ENCODE data around the gene BRD1. TPM values are rescaled to one million over a fixed set of nuclear protein-coding genes. Genes with fewer than 3 reads are reported as not detected.

Gene BRD1
- total RNA-seq, 2 donors from 2014 or later, result 32.7 to 37.7 TPM

DNA sequence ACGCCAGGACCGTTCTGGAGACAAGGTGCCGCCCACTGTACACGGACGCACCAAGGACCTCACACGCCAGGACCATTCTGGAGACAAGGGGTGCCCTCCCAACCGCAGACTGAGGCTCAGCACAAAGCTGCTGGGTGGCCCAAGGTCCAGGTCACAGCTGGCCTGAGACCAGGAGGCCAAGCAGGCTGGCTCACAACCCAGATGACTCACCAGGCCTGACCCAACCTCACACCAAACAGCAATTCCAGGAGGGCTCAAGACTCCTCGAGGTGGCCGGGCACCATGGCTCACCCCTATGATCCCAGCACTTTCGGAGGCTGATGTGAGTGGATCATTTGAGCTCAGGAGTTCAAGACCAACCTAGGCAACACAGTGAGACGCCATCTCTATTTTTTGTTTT is 14.8 kb downstream of the BRD1 start:
- H3K36me3 ChIP-seq, result no peaks in the 10 kb centered on the region
- intact Hi-C loops (cut with DNase I), result no loop called here
- no peak overlapping the region for H3K27ac ChIP-seq
- no peak overlapping the region for H3K4me3 ChIP-seq
- no peaks in the 10 kb centered on the region for H3K9me3 ChIP-seq
- H3K4me1 ChIP-seq, result no peaks in the 10 kb centered on the region
- TF ChIP-seq, protein P1, sequence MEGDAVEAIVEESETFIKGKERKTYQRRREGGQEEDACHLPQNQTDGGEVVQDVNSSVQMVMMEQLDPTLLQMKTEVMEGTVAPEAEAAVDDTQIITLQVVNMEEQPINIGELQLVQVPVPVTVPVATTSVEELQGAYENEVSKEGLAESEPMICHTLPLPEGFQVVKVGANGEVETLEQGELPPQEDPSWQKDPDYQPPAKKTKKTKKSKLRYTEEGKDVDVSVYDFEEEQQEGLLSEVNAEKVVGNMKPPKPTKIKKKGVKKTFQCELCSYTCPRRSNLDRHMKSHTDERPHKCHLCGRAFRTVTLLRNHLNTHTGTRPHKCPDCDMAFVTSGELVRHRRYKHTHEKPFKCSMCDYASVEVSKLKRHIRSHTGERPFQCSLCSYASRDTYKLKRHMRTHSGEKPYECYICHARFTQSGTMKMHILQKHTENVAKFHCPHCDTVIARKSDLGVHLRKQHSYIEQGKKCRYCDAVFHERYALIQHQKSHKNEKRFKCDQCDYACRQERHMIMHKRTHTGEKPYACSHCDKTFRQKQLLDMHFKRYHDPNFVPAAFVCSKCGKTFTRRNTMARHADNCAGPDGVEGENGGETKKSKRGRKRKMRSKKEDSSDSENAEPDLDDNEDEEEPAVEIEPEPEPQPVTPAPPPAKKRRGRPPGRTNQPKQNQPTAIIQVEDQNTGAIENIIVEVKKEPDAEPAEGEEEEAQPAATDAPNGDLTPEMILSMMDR (IDR thresholded peaks at IDR 0.05), result no peak
- no peaks in the 10 kb centered on the region for H3K27me3 ChIP-seq
- no peak overlapping the region for H3K9ac ChIP-seq (ENCODE audit: low read depth in 2 of 2, low read length in 2 of 2)
- no peak for DNase-seq

DNA sequence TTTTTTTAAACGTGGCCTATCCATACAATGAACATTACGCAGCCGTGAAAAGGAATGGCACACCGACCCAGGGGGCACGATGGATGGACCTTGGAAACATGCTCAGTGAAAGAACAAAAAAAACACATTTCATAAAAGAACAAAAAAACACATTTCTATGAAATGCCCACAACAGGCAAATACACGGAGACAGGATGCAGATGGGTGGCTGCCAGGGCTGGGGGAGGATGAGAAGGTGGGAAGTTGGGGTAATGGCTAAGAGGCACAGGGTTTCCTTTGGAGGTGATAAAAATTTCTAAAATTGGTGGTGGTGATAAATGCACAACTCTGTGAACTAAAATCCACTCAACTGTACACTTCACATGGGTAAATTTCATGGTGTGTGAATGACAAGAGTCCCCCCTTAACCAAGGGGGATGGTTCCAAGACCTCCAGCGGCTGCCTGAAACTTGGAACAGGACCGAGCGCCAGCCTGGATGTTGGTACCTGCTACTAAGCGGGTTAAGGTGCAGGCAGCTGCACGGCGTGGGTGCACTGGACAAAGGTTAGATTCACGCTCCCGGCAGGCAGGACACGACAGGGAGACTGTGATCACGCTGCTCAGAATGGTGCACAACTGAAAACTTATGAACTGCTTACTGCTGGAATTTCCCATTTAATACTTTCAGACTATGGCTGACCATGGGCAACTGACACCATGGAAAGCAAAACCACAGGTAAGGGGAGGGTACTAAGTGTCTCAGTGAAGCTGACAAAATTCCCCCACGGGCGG is 16.5 kb downstream of the BRD1 start:
- no peak overlapping the region for H3K4me3 ChIP-seq
- intact Hi-C loops (cut with DNase I), result no loop called here
- H3K36me3 ChIP-seq, result no peaks in the 10 kb centered on the region
- no peaks in the 10 kb centered on the region for H3K9me3 ChIP-seq
- no peak overlapping the region for H3K27ac ChIP-seq
- no peaks in the 10 kb centered on the region for H3K27me3 ChIP-seq
- DNase-seq, result no peak
- TF ChIP-seq, protein P1 (IDR thresholded peaks at IDR 0.05), result no peak
- no peaks in the 10 kb centered on the region for H3K4me1 ChIP-seq
- H3K9ac ChIP-seq (ENCODE audit: low read depth in 2 of 2, low read length in 2 of 2), result no peak overlapping the region

DNA sequence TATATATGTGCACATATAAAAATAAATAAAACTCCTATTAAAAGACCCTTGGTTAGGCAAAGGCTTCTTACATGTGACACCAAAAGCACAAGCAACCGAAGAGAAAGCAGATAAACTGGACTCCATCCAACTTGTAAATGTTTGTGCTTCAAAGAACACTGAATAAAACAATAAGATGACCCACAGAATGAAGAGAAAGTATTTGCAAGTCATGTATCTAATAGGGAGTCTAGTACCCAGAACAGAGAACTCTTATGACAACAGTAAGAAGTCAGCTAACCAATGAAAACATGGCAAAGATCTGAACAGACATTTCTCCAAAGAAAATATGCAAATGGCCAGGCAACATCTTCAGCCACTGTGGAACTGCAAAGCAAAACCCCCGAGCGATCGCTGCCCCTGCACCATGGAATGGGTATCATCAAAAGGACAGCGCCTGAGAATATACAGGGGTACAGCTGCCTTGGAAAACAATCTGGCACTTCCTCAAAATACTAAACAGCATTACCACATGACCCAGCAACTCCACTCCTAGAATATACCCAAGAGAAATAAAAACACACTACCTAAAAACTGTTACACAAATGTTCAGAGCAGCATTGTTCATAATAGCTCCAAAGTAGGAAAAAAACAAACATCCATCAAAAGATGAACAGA is 17.2 kb downstream of the BRD1 start:
- Histone ChIP-seq H3K9me3 (no peaks in the 10 kb centered on the region), H3K27me3 (no peaks in the 10 kb centered on the region), H3K4me3 (no peak overlapping the region), H3K36me3 (no peaks in the 10 kb centered on the region), H3K4me1 (no peaks in the 10 kb centered on the region), H3K9ac (ENCODE audit: low read depth in 2 of 2, low read length in 2 of 2) (no peak overlapping the region), H3K27ac (no peak overlapping the region)
- DNase-seq, result no peak
- TF ChIP-seq, protein P1 (IDR thresholded peaks at IDR 0.05), result no peak
- intact Hi-C loops (cut with DNase I), result no loop called here

DNA sequence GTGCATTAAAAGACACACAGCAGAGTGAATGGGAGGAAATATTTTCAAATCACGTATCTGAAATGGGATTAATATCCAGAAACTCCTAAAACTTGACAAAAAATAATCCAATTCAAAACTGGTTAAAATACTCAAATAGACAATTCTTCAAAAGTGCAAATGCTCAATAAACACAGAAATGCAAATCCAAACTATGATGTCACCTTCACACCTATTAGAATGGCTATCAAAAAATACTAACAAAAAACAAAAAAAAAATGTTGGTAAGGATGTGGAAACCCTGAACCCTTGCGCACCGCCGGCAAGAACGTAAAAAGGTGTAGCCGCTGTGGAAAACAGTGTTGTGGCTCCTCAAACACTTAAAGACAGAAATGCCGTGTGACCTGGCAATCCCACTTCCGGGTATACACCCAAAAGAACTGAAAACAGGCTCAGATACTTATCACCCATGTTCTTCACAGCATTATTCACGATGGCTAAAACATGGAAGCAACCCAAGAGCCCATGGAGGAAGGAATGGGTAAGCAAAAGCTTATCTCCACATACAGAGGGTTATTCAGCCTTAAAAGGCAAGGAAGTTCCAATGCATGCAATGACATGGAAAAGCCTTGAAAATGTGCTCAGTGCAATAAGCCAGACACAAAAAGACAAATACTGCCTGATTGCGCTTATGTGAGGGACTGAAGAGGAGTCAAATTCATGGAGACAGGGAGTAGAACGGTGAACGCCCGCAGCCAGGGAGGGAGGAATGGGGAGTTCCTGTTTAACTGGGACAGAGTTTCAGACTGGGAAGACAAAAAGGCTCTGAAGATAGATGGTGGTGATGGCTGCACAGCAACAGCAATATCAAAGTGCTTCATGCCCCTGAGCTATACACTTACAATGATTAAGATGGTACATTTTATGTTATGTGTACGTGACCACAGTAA is 19.6 kb downstream of the BRD1 start:
- no peaks in the 10 kb centered on the region for H3K4me1 ChIP-seq
- TF ChIP-seq, protein P1 (IDR thresholded peaks at IDR 0.05), result no peak
- intact Hi-C loops (cut with DNase I), result no loop called here
- no peak overlapping the region for H3K4me3 ChIP-seq
- H3K36me3 ChIP-seq, result peaks cover 9% of the 10 kb centered on the region
- H3K9me3 ChIP-seq, result no peaks in the 10 kb centered on the region
- no peak for DNase-seq
- H3K27ac ChIP-seq, result no peak overlapping the region
- no peaks in the 10 kb centered on the region for H3K27me3 ChIP-seq
- no peak overlapping the region for H3K9ac ChIP-seq (ENCODE audit: low read depth in 2 of 2, low read length in 2 of 2)

DNA sequence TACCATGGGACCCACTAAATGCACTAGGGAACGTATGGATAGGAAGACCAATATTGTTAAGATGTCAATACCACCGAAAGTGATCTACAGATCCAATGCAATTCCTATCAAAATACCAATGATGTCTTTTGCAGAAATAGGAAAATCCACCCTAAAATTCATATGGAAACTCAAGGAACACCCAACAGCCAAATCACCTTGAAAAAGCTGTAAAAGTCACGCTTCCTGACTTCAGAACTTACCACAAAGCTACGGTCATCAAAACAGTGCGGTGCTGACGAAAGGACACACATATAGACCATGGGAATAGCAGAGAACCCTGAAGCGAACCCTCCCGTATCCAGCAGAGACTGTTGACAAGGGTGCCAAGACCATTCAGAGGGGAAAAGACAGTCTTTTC is 20.5 kb downstream of the BRD1 start:
- H3K27me3 ChIP-seq, result no peaks in the 10 kb centered on the region
- intact Hi-C loops (cut with DNase I), result no loop called here
- no peak for DNase-seq
- H3K9me3 ChIP-seq, result no peaks in the 10 kb centered on the region
- H3K4me1 ChIP-seq, result no peaks in the 10 kb centered on the region
- no peak overlapping the region for H3K4me3 ChIP-seq
- no peak overlapping the region for H3K27ac ChIP-seq
- TF ChIP-seq, protein P1 (IDR thresholded peaks at IDR 0.05), result no peak
- H3K36me3 ChIP-seq, result peaks cover 13% of the 10 kb centered on the region
- no peak overlapping the region for H3K9ac ChIP-seq (ENCODE audit: low read depth in 2 of 2, low read length in 2 of 2)
